ENCODE results near the gene ATP5F1C.

Gene ATP5F1C

GRCh38 chr10:7792541-7792940, 4.6 kb downstream of the ATP5F1C start:
- TF ChIP-seq POLR2AphosphoS5 (IDR thresholded peaks at IDR 0.05; ENCODE audit: low read depth, low read length) (no peak), TAF1 (IDR thresholded peaks at IDR 0.05; ENCODE audit: borderline replicate concordance, insufficient read depth, low read length) (no peak), SIN3A (IDR thresholded peaks at IDR 0.05; ENCODE audit: borderline replicate concordance, insufficient read depth, low read length) (no peak), REST (IDR thresholded peaks at IDR 0.05; ENCODE audit: insufficient read depth in 1 of 2, low read depth in 2 of 2, low read length in 2 of 2) (no peak), FOXP2 (optimal IDR thresholded peaks at IDR 0.05; ENCODE audit: borderline replicate concordance, extremely low read depth, extremely low read length, insufficient read depth) (no peak)

GRCh38 chr10:7794251-7795026, 6.5 kb downstream of the ATP5F1C start:
- TF ChIP-seq REST (IDR thresholded peaks at IDR 0.05; ENCODE audit: insufficient read depth in 1 of 2, low read depth in 2 of 2, low read length in 2 of 2) (no peak), SIN3A (IDR thresholded peaks at IDR 0.05; ENCODE audit: borderline replicate concordance, insufficient read depth, low read length) (no peak), POLR2AphosphoS5 (IDR thresholded peaks at IDR 0.05; ENCODE audit: low read depth, low read length) (no peak), FOXP2 (optimal IDR thresholded peaks at IDR 0.05; ENCODE audit: borderline replicate concordance, extremely low read depth, extremely low read length, insufficient read depth) (no peak), TAF1 (IDR thresholded peaks at IDR 0.05; ENCODE audit: borderline replicate concordance, insufficient read depth, low read length) (no peak)

- TF ChIP-seq TAF1 (IDR thresholded peaks at IDR 0.05; ENCODE audit: borderline replicate concordance, insufficient read depth, low read length) (no peak), REST (IDR thresholded peaks at IDR 0.05; ENCODE audit: insufficient read depth in 1 of 2, low read depth in 2 of 2, low read length in 2 of 2) (no peak), FOXP2 (optimal IDR thresholded peaks at IDR 0.05; ENCODE audit: borderline replicate concordance, extremely low read depth, extremely low read length, insufficient read depth) (no peak), POLR2AphosphoS5 (IDR thresholded peaks at IDR 0.05; ENCODE audit: low read depth, low read length) (no peak), SIN3A (IDR thresholded peaks at IDR 0.05; ENCODE audit: borderline replicate concordance, insufficient read depth, low read length) (no peak)
Measured at GRCh38 chr10:7795605-7796004, 7.6 kb downstream of the ATP5F1C start.

- TF ChIP-seq SIN3A (IDR thresholded peaks at IDR 0.05; ENCODE audit: borderline replicate concordance, insufficient read depth, low read length) = no peak
- no peak for TF ChIP-seq TAF1 (IDR thresholded peaks at IDR 0.05; ENCODE audit: borderline replicate concordance, insufficient read depth, low read length)
- TF ChIP-seq FOXP2 (optimal IDR thresholded peaks at IDR 0.05; ENCODE audit: borderline replicate concordance, extremely low read depth, extremely low read length, insufficient read depth) = no peak
- TF ChIP-seq REST (IDR thresholded peaks at IDR 0.05; ENCODE audit: insufficient read depth in 1 of 2, low read depth in 2 of 2, low read length in 2 of 2) = no peak
Measured at GRCh38 chr10:7797582-7797981, 9.6 kb downstream of the ATP5F1C start.

All from PFSK-1 (cell line).